ENCODE results near the gene CDH13.

DNA sequence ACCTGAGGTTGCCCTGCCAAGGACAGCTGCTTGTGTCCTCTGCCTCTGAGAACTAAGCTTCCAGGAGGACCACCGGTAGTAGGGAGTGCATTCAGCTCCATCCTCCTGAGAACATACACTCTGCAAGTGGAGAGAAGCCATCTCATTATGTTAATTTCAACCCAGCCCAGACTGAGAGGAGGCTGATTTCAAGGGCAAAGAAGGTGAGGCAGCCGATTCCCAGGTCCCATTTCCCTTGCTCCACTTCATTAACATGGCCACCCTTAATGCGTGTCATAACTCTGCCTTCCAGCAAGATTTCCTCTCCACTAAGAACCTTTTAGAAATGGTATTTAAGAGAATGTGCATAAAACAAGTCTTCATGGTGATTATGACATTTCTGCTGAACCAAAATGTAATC, 72.5 kb downstream of the CDH13 start:
- no peak for TF ChIP-seq CTCF (IDR thresholded peaks at IDR 0.05; ENCODE audit: borderline replicate concordance, extremely low read depth, low read length, poor library complexity, severe bottlenecking)
- TF ChIP-seq EZH2 (IDR thresholded peaks at IDR 0.05; ENCODE audit: borderline replicate concordance, low read depth, low read length, severe bottlenecking): no peak
